ENCODE results near the gene TMEM88. TPM values are rescaled to one million over a fixed set of nuclear protein-coding genes. Genes with fewer than 3 reads are reported as not detected.
A peak's percentile ranks its signal among the peaks of the same experiment; 100 is the strongest.

The TMEM88 gene
- total and polyA plus RNA-seq, 5 donors from 2014 or later = 31.5 TPM; not detected in 4

- peaks cover 0 to 2% (median 0%) of the 10 kb centered on the region in 7 donors for H3K9me3 Mint-ChIP-seq
- peak in 1 of 3 donors; percentile 43 for DNase-seq
- peak overlapping the region; percentile 94 to 99 (median 96) for H3K4me3 Mint-ChIP-seq
- H3K36me3 Mint-ChIP-seq = no peaks in the 10 kb centered on the region
- H3K4me1 Mint-ChIP-seq = peaks cover 5 to 68% (median 48%) of the 10 kb centered on the region in 4 donors
- Histone ChIP-seq H3K9me3 (ENCODE audit: control insufficient read depth in 2 of 2, low read length in 2 of 2) (no peaks in the 10 kb centered on the region), H3K27ac (ENCODE audit: insufficient read depth, low read length, poor library complexity, severe bottlenecking) (peak overlapping the region; percentile 100), H3K4me3 (ENCODE audit: low read depth, low read length) (peak overlapping the region; percentile 75), H3K27me3 (ENCODE audit: control insufficient read depth, insufficient read depth, low read length) (no peaks in the 10 kb centered on the region), H3K36me3 (ENCODE audit: control insufficient read depth, insufficient read depth, low read length) (no peaks in the 10 kb centered on the region), H3K4me1 (ENCODE audit: control insufficient read depth, insufficient read depth, low read length, poor library complexity, severe bottlenecking) (peaks cover 85% of the 10 kb centered on the region)
- H3K27ac Mint-ChIP-seq = peak overlapping the region; percentile 94 to 100 (median 99)
- peaks cover 22% of the 10 kb centered on the region for H3K27me3 Mint-ChIP-seq
- ATAC-seq (ENCODE audit: low read depth in 2 of 2) = no peak
These were observed 16.5 kb upstream of the TMEM88 start for GRCh38 chr17:7838090-7839075.

DNA sequence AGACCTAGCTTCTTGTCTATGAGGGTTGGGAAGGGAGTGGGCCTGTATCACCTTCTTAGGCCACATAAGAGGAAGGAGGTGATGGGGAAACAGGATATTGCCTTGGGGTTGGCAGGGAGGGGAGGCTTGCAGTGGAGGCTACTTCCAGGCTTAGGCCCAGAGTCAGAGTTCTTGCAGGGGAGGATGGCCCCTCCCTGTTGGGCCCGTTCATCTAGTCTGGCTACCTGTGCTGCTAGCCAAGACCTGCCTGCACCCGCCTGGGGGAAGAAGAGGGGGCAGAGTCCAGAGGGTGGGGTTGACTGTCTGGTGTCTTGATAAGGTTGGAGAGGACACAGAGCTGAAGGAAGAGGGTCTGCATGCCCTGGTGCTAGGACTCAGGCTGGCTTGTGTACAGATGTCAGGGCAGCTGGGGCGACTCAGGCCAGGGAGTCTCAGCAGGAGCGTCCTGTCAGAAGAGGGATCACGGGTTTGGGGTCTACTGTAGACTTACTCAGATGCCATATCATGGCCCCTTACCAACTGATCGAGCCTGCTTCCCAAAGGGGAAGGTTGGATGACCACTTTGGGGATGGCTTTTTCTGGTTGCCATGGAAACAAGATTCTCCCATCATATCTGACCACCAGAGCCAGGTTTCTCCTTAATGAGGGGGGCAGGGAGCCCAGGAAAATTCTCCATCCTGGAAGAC is 15.5 kb upstream of the TMEM88 start:
- peaks cover 0 to 2% (median 0%) of the 10 kb centered on the region in 7 donors for H3K9me3 Mint-ChIP-seq
- peaks cover 5 to 71% (median 46%) of the 10 kb centered on the region in 4 donors for H3K4me1 Mint-ChIP-seq
- Histone ChIP-seq H3K4me3 (ENCODE audit: low read depth, low read length) (no peak overlapping the region), H3K36me3 (ENCODE audit: control insufficient read depth, insufficient read depth, low read length) (no peaks in the 10 kb centered on the region), H3K27me3 (ENCODE audit: control insufficient read depth, insufficient read depth, low read length) (no peaks in the 10 kb centered on the region), H3K27ac (ENCODE audit: insufficient read depth, low read length, poor library complexity, severe bottlenecking) (peak overlapping the region; percentile 100), H3K4me1 (ENCODE audit: control insufficient read depth, insufficient read depth, low read length, poor library complexity, severe bottlenecking) (peaks cover 82% of the 10 kb centered on the region), H3K9me3 (ENCODE audit: control insufficient read depth in 2 of 2, low read length in 2 of 2) (no peaks in the 10 kb centered on the region)
- no peaks in the 10 kb centered on the region for H3K36me3 Mint-ChIP-seq
- ATAC-seq (ENCODE audit: low read depth in 2 of 2) (no peak), DNase-seq (peak in 1 of 3 donors; percentile 41)
- peak overlapping the region; percentile 99 to 100 (median 99) for H3K27ac Mint-ChIP-seq
- peak overlapping the region; percentile 70 to 93 (median 80) for H3K4me3 Mint-ChIP-seq
- peaks cover 32% of the 10 kb centered on the region for H3K27me3 Mint-ChIP-seq

DNA sequence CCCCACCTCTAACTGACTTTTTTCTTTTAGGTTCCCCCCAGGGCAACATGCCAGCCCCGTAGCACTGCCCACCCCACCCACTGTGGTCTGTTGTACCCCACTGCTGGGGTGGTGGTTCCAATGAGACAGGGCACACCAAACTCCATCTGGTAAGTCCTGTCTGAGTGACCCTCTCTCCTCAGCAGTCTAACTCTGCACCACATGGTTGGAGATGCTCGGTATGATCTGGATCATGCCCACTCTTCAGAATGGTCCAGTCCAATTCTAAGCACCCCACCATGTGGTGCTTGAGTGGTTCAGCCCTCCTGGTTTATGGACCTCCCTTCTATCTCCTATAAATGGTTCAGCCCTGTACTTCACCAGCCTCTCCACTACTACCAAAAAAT is 15.0 kb upstream of the TMEM88 start:
- Histone ChIP-seq H3K27ac (ENCODE audit: insufficient read depth, low read length, poor library complexity, severe bottlenecking) (peak overlapping the region; percentile 100), H3K9me3 (ENCODE audit: control insufficient read depth in 2 of 2, low read length in 2 of 2) (no peaks in the 10 kb centered on the region), H3K36me3 (ENCODE audit: control insufficient read depth, insufficient read depth, low read length) (no peaks in the 10 kb centered on the region), H3K4me1 (ENCODE audit: control insufficient read depth, insufficient read depth, low read length, poor library complexity, severe bottlenecking) (peaks cover 83% of the 10 kb centered on the region), H3K27me3 (ENCODE audit: control insufficient read depth, insufficient read depth, low read length) (no peaks in the 10 kb centered on the region), H3K4me3 (ENCODE audit: low read depth, low read length) (no peak overlapping the region)
- H3K4me3 Mint-ChIP-seq = peak overlapping the region; percentile 70 to 94 (median 84)
- peak overlapping the region; percentile 99 to 100 (median 99) for H3K27ac Mint-ChIP-seq
- no peaks in the 10 kb centered on the region for H3K36me3 Mint-ChIP-seq
- H3K4me1 Mint-ChIP-seq = peaks cover 5 to 72% (median 46%) of the 10 kb centered on the region in 4 donors
- no peak for ATAC-seq (ENCODE audit: low read depth in 2 of 2)
- H3K9me3 Mint-ChIP-seq = peaks cover 0 to 2% (median 0%) of the 10 kb centered on the region in 7 donors
- DNase-seq = peak in 1 of 3 donors; percentile 54
- peaks cover 31% of the 10 kb centered on the region for H3K27me3 Mint-ChIP-seq

DNA sequence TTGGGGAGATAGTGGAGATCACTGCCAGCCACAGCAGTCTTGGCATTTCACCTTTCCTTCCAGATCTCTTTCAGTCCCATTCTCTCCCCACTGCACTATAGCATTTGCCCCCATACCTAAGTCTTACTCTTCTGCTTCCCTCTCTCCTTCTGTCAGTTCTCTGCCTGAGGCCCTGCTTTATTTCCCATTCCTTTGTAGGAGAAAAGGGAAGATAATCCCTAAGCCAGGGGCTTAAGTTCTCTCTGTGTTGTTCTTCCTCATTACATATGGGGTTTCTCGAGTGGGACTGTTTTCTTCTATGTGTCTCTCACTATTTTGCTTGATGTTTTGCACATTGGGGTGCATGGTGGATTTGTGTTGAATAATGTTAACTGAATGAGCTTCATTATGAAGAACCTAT is 14.4 kb upstream of the TMEM88 start:
- Mint-ChIP-seq H3K4me1 (peaks cover 5 to 75% (median 46%) of the 10 kb centered on the region in 4 donors), H3K9me3 (peaks cover 0 to 2% (median 0%) of the 10 kb centered on the region in 7 donors), H3K27ac (peak overlapping the region; percentile 99 to 100 (median 99)), H3K27me3 (peaks cover 25% of the 10 kb centered on the region), H3K4me3 (peak overlapping the region; percentile 74 to 94 (median 90)), H3K36me3 (no peaks in the 10 kb centered on the region)
- ATAC-seq (ENCODE audit: low read depth in 2 of 2) = no peak
- H3K4me3 ChIP-seq (ENCODE audit: low read depth, low read length) = no peak overlapping the region
- DNase-seq = no peak
- no peaks in the 10 kb centered on the region for H3K36me3 ChIP-seq (ENCODE audit: control insufficient read depth, insufficient read depth, low read length)
- no peaks in the 10 kb centered on the region for H3K9me3 ChIP-seq (ENCODE audit: control insufficient read depth in 2 of 2, low read length in 2 of 2)
- peak overlapping the region; percentile 100 for H3K27ac ChIP-seq (ENCODE audit: insufficient read depth, low read length, poor library complexity, severe bottlenecking)
- H3K27me3 ChIP-seq (ENCODE audit: control insufficient read depth, insufficient read depth, low read length) = no peaks in the 10 kb centered on the region
- peaks cover 89% of the 10 kb centered on the region for H3K4me1 ChIP-seq (ENCODE audit: control insufficient read depth, insufficient read depth, low read length, poor library complexity, severe bottlenecking)

- Histone ChIP-seq H3K4me1 (ENCODE audit: control insufficient read depth, insufficient read depth, low read length, poor library complexity, severe bottlenecking) (peaks cover 90% of the 10 kb centered on the region), H3K36me3 (ENCODE audit: control insufficient read depth, insufficient read depth, low read length) (no peaks in the 10 kb centered on the region), H3K9me3 (ENCODE audit: control insufficient read depth in 2 of 2, low read length in 2 of 2) (no peaks in the 10 kb centered on the region), H3K27ac (ENCODE audit: insufficient read depth, low read length, poor library complexity, severe bottlenecking) (peak overlapping the region; percentile 100), H3K27me3 (ENCODE audit: control insufficient read depth, insufficient read depth, low read length) (no peaks in the 10 kb centered on the region), H3K4me3 (ENCODE audit: low read depth, low read length) (peak overlapping the region; percentile 70)
- Mint-ChIP-seq H3K27me3 (peaks cover 25% of the 10 kb centered on the region), H3K36me3 (no peaks in the 10 kb centered on the region), H3K27ac (peak overlapping the region; percentile 99 to 100 (median 99)), H3K4me1 (peaks cover 5 to 78% (median 47%) of the 10 kb centered on the region in 4 donors), H3K9me3 (peaks cover 0 to 2% (median 0%) of the 10 kb centered on the region in 7 donors), H3K4me3 (peak overlapping the region; percentile 74 to 94 (median 90))
- no peak for DNase-seq
- no peak for ATAC-seq (ENCODE audit: low read depth in 2 of 2)
These were observed 14.0 kb upstream of the TMEM88 start for GRCh38 chr17:7840875-7841274.

DNA sequence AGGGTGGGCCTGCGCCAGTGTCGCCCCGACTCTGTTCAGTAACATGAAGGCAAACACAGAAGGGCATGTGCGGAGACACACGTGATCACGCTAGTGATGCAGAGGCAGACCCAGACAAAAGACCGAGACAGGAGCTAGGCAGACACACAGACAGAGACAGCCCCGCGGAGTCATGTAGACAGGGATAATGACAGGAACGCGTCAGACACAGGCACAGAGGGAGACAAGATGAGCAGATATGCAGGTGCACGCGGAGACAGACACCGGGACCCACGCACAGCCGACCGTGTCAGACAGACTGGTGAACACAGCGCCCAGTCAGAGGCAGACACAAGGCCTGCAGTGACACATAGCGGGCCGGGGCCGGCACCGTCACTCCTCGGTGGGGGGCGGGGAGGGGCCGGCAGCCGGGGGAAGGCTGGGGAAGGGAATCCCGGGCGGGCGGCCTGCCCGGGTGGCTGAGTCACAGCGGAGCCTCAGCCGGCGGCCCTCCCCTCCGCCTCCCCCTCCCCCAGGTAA is 13.4 kb upstream of the TMEM88 start:
- H3K36me3 ChIP-seq (ENCODE audit: control insufficient read depth, insufficient read depth, low read length) = peaks cover 2% of the 10 kb centered on the region
- peaks cover 85% of the 10 kb centered on the region for H3K4me1 ChIP-seq (ENCODE audit: control insufficient read depth, insufficient read depth, low read length, poor library complexity, severe bottlenecking)
- Mint-ChIP-seq H3K36me3 (no peaks in the 10 kb centered on the region), H3K4me3 (peak overlapping the region; percentile 88 to 99 (median 94)), H3K4me1 (peaks cover 5 to 73% (median 47%) of the 10 kb centered on the region in 4 donors), H3K27ac (peak overlapping the region; percentile 99 to 100 (median 100)), H3K27me3 (peaks cover 25% of the 10 kb centered on the region), H3K9me3 (peaks cover 0 to 2% (median 0%) of the 10 kb centered on the region in 7 donors)
- peak; percentile 55 to 63 for ATAC-seq (ENCODE audit: low read depth in 2 of 2)
- H3K4me3 ChIP-seq (ENCODE audit: low read depth, low read length) = peak overlapping the region; percentile 70
- no peaks in the 10 kb centered on the region for H3K27me3 ChIP-seq (ENCODE audit: control insufficient read depth, insufficient read depth, low read length)
- peak overlapping the region; percentile 100 for H3K27ac ChIP-seq (ENCODE audit: insufficient read depth, low read length, poor library complexity, severe bottlenecking)
- H3K9me3 ChIP-seq (ENCODE audit: control insufficient read depth in 2 of 2, low read length in 2 of 2) = no peaks in the 10 kb centered on the region
- DNase-seq = peak; percentile 69 to 90 (median 79)

DNA sequence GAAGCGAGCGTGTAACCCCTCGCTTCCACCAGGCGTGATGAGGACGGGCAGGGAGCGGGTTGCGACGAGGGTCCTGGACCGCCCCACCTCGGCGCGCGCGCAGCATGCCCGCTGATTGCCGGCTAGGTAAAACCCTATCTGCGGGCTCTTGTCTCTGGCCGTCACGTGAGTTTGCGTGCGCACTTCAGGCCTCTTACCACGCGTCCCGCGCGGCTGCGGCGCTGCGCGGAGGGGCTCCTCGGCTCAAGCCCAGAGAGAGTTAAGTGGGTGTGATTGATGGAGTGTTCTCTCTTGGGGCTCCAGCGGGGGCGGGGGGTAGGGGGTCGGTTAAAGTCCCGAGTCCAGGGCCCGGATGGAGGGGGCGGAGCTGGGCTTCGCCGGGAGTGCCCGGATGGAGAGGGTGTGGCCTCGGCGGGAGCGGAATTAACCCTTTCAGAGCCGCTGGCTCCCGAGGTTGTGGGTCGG is 12.9 kb upstream of the TMEM88 start:
- peaks cover 5 to 68% (median 46%) of the 10 kb centered on the region in 4 donors for H3K4me1 Mint-ChIP-seq
- H3K4me3 Mint-ChIP-seq = peak overlapping the region; percentile 88 to 99 (median 94)

More for the DNA sequence above, 12.9 kb upstream of the TMEM88 start:
- peaks cover 6% of the 10 kb centered on the region for H3K36me3 ChIP-seq (ENCODE audit: control insufficient read depth, insufficient read depth, low read length)
- peak overlapping the region; percentile 98 to 100 (median 100) for H3K27ac Mint-ChIP-seq
- peaks cover 0 to 2% (median 0%) of the 10 kb centered on the region in 7 donors for H3K9me3 Mint-ChIP-seq
- H3K27ac ChIP-seq (ENCODE audit: insufficient read depth, low read length, poor library complexity, severe bottlenecking) = peak overlapping the region; percentile 100
- H3K9me3 ChIP-seq (ENCODE audit: control insufficient read depth in 2 of 2, low read length in 2 of 2) = no peaks in the 10 kb centered on the region
- H3K27me3 ChIP-seq (ENCODE audit: control insufficient read depth, insufficient read depth, low read length) = no peaks in the 10 kb centered on the region
- peaks cover 25% of the 10 kb centered on the region for H3K27me3 Mint-ChIP-seq
- ATAC-seq (ENCODE audit: low read depth in 2 of 2) (peak; percentile 14 to 26), DNase-seq (peak; percentile 79 to 82 (median 81))
- peaks cover 80% of the 10 kb centered on the region for H3K4me1 ChIP-seq (ENCODE audit: control insufficient read depth, insufficient read depth, low read length, poor library complexity, severe bottlenecking)
- H3K4me3 ChIP-seq (ENCODE audit: low read depth, low read length) = peak overlapping the region; percentile 82
- H3K36me3 Mint-ChIP-seq = no peaks in the 10 kb centered on the region

All from CD4-positive, CD25-positive, alpha-beta regulatory T cell (primary cell).